Measurements from ENCODE around the gene FANCE.

Gene FANCE

GRCh38 chr6:35474942-35475570 is 22.9 kb downstream of the FANCE start:
- peaks cover 23% of the 10 kb centered on the region for H3K36me3 ChIP-seq (ENCODE audit: low read length)
- peaks cover 12% of the 10 kb centered on the region for H3K79me2 ChIP-seq (ENCODE audit: insufficient read depth, low read length)
- no peak overlapping the region for H3K9ac ChIP-seq (ENCODE audit: low read length)
- no peaks in the 10 kb centered on the region for H3K9me2 ChIP-seq (replicated peaks; ENCODE audit: insufficient read depth, low read length)
- no peaks in the 10 kb centered on the region for H3K27me3 ChIP-seq (ENCODE audit: low read length)
- TF ChIP-seq CTCF (IDR thresholded peaks at IDR 0.05; ENCODE audit: insufficient read depth, low read length, poor library complexity, severe bottlenecking): no peak
- no peak for TF ChIP-seq EZH2phosphoT487 (conservative IDR thresholded peaks at IDR 0.05; ENCODE audit: low read length)
- H2AFZ ChIP-seq (ENCODE audit: low read depth, low read length, severe bottlenecking): no peak overlapping the region
- H3F3A ChIP-seq (ENCODE audit: insufficient read depth): peaks cover 59% of the 10 kb centered on the region
- H4K20me1 ChIP-seq (ENCODE audit: low read depth, low read length): peaks cover 20% of the 10 kb centered on the region
- no peak overlapping the region for H3K27ac ChIP-seq (ENCODE audit: low read depth, low read length)
- H3K4me3 ChIP-seq (ENCODE audit: insufficient read depth, low read length, poor library complexity, severe bottlenecking): no peak overlapping the region
- no peak overlapping the region for H3K4me2 ChIP-seq (ENCODE audit: low read depth, low read length, poor library complexity, severe bottlenecking)
- H3K9me3 ChIP-seq (ENCODE audit: insufficient read depth, low read length): no peaks in the 10 kb centered on the region

GRCh38 chr6:35475573-35475972 is 23.4 kb downstream of the FANCE start:
- Histone ChIP-seq H2AFZ (ENCODE audit: low read depth, low read length, severe bottlenecking) (no peak overlapping the region), H3K4me3 (ENCODE audit: insufficient read depth, low read length, poor library complexity, severe bottlenecking) (no peak overlapping the region), H3K9ac (ENCODE audit: low read length) (no peak overlapping the region), H3K9me3 (ENCODE audit: insufficient read depth, low read length) (no peaks in the 10 kb centered on the region), H4K20me1 (ENCODE audit: low read depth, low read length) (peaks cover 17% of the 10 kb centered on the region), H3K4me2 (ENCODE audit: low read depth, low read length, poor library complexity, severe bottlenecking) (no peak overlapping the region), H3K79me2 (ENCODE audit: insufficient read depth, low read length) (peaks cover 8% of the 10 kb centered on the region; the same call in 1 of the 2 replicates), H3K27me3 (ENCODE audit: low read length) (no peaks in the 10 kb centered on the region), H3F3A (ENCODE audit: insufficient read depth) (peaks cover 55% of the 10 kb centered on the region), H3K9me2 (replicated peaks; ENCODE audit: insufficient read depth, low read length) (no peaks in the 10 kb centered on the region), H3K27ac (ENCODE audit: low read depth, low read length) (no peak overlapping the region), H3K36me3 (ENCODE audit: low read length) (peaks cover 20% of the 10 kb centered on the region)
- TF ChIP-seq EZH2phosphoT487 (conservative IDR thresholded peaks at IDR 0.05; ENCODE audit: low read length): no peak
- no peak for TF ChIP-seq CTCF (IDR thresholded peaks at IDR 0.05; ENCODE audit: insufficient read depth, low read length, poor library complexity, severe bottlenecking)

GRCh38 chr6:35476004-35476403 is 23.9 kb downstream of the FANCE start:
- Histone ChIP-seq H3K4me3 (ENCODE audit: insufficient read depth, low read length, poor library complexity, severe bottlenecking) (no peak overlapping the region), H3F3A (ENCODE audit: insufficient read depth) (peaks cover 51% of the 10 kb centered on the region), H2AFZ (ENCODE audit: low read depth, low read length, severe bottlenecking) (no peak overlapping the region)

More at GRCh38 chr6:35476004-35476403, 23.9 kb downstream of the FANCE start:
- TF ChIP-seq CTCF (IDR thresholded peaks at IDR 0.05; ENCODE audit: insufficient read depth, low read length, poor library complexity, severe bottlenecking): no peak
- no peak for TF ChIP-seq EZH2phosphoT487 (conservative IDR thresholded peaks at IDR 0.05; ENCODE audit: low read length)
- Histone ChIP-seq H3K4me2 (ENCODE audit: low read depth, low read length, poor library complexity, severe bottlenecking) (no peak overlapping the region), H3K9me3 (ENCODE audit: insufficient read depth, low read length) (no peaks in the 10 kb centered on the region), H4K20me1 (ENCODE audit: low read depth, low read length) (peaks cover 13% of the 10 kb centered on the region), H3K27ac (ENCODE audit: low read depth, low read length) (no peak overlapping the region), H3K79me2 (ENCODE audit: insufficient read depth, low read length) (peaks cover 4% of the 10 kb centered on the region; the same call in 1 of the 2 replicates), H3K27me3 (ENCODE audit: low read length) (no peaks in the 10 kb centered on the region), H3K9me2 (replicated peaks; ENCODE audit: insufficient read depth, low read length) (no peaks in the 10 kb centered on the region), H3K36me3 (ENCODE audit: low read length) (peaks cover 16% of the 10 kb centered on the region), H3K9ac (ENCODE audit: low read length) (no peak overlapping the region)

Measured in SU-DHL-6 (cell line).